Epithelial cell of esophagus (primary cell): ENCODE results near the gene NUDCD3.

ENCODE experiments used
- DNase-seq: peaks from one replicate; pipeline ENCODE4 v3.0.0; 2010; ENCODE audit warnings: low read depth
- H3K4me3 ChIP-seq: 2 replicates; pipeline ENCODE4 v1.5.1; 2011; ENCODE audit warnings: mild to moderate bottlenecking, low read length, control low read depth
- CTCF ChIP-seq: IDR thresholded peaks from 2 replicates; pipeline ENCODE4 v1.5.1; 2011; ENCODE audit warnings: low read depth, mild to moderate bottlenecking, low read length, control low read depth, inconsistent platforms; ENCODE audit not compliant: insufficient read depth; ENCODE audit errors: missing control alignments

The NUDCD3 gene

GRCh38 chr7:44488955-44489354 lies 1.5 kb downstream of the NUDCD3 start:
- H3K4me3 ChIP-seq = peak overlapping the region; percentile 80
- no peak for TF ChIP-seq CTCF
- no peak for DNase-seq

GRCh38 chr7:44486693-44487092 lies 3.8 kb downstream of the NUDCD3 start:
- peak; percentile 74 for DNase-seq
- TF ChIP-seq CTCF = peak; percentile 27
- H3K4me3 ChIP-seq = no peak overlapping the region

GRCh38 chr7:44486001-44486400 lies 4.5 kb downstream of the NUDCD3 start:
- no peak for TF ChIP-seq CTCF
- DNase-seq = no peak
- H3K4me3 ChIP-seq = no peak overlapping the region

GRCh38 chr7:44484482-44485313 lies 5.8 kb downstream of the NUDCD3 start:
- DNase-seq = no peak
- no peak for TF ChIP-seq CTCF

GRCh38 chr7:44482502-44483485 lies 7.7 kb downstream of the NUDCD3 start:
- DNase-seq = no peak
- no peak for TF ChIP-seq CTCF
- no peak overlapping the region for H3K4me3 ChIP-seq

More at GRCh38 chr7:44484482-44485313, 5.8 kb downstream of the NUDCD3 start:
- no peak overlapping the region for H3K4me3 ChIP-seq

- no peak for DNase-seq
- H3K4me3 ChIP-seq = no peak overlapping the region
- TF ChIP-seq CTCF = no peak
Measured at GRCh38 chr7:44477938-44478337, 12.5 kb downstream of the NUDCD3 start.
